Measurements from ENCODE around the gene GOLGA6D. TPM values are rescaled to one million over a fixed set of nuclear protein-coding genes. Genes with fewer than 3 reads are reported as not detected.
"Not testable (repeated sequence)": the region's sequence is repeated elsewhere in the genome, so short reads cannot be mapped to it uniquely, and the experiment has no call there.

GOLGA6D gene
- total and polyA plus RNA-seq, 2 donors (not counting 1 experiment from before 2014, with no cell fraction given) = not detected

GRCh38 chr15:75248991-75249390 lies 33.6 kb upstream of the GOLGA6D start:
- CTCF ChIA-PET = interaction anchor here (1.2 kb wide), 1 partner anchor 218 kb away, joined by 3 read pairs; no protein-coding TSS in a partner anchor
- POLR2A ChIA-PET; intact Hi-C loops (cut with micrococcal nuclease): not testable (repeated sequence)

GRCh38 chr15:75249726-75250125 lies 32.9 kb upstream of the GOLGA6D start:
- POLR2A ChIA-PET = no interaction called here
- H3K27ac ChIP-seq (ENCODE audit: low read length in 2 of 2) = no peak overlapping the region

More at GRCh38 chr15:75248991-75249390, 33.6 kb upstream of the GOLGA6D start:
- H3K4me2 ChIP-seq (replicated peaks; ENCODE audit: low read depth, low read length, poor library complexity, severe bottlenecking); H3K27me3 ChIP-seq (replicated peaks in 1 of 4; ENCODE audit: control extremely low read depth in 1 of 4, control insufficient read depth in 3 of 4, insufficient read depth in 4 of 4, low read length in 3 of 4); H3K27ac Mint-ChIP-seq; H3K4me3 ChIP-seq (ENCODE audit: control extremely low read depth in 1 of 5, extremely low read depth in 1 of 5, insufficient read depth in 1 of 5, low read depth in 2 of 5, low read length in 4 of 5); H3K36me3 ChIP-seq (replicated peaks in 1 of 2; ENCODE audit: control extremely low read depth in 1 of 2, control insufficient read depth in 1 of 2, extremely low read depth in 1 of 2, insufficient read depth in 2 of 2, low read length in 1 of 2); H3K9ac ChIP-seq (ENCODE audit: low read length); DNase-seq; H2AFZ ChIP-seq (ENCODE audit: insufficient read depth, low read depth, low read length, poor library complexity, severe bottlenecking); H3K79me2 ChIP-seq (ENCODE audit: control insufficient read depth, insufficient read depth, low read length); H3K27ac ChIP-seq (ENCODE audit: low read length in 2 of 2); H3K4me3 Mint-ChIP-seq; ATAC-seq (ENCODE audit: low read depth); H3K4me1 Mint-ChIP-seq; H3K9me3 Mint-ChIP-seq (ENCODE audit: insufficient read depth); H3K4me1 ChIP-seq (ENCODE audit: control insufficient read depth in 2 of 2, insufficient read depth in 2 of 2, low read length in 2 of 2); H3K9me3 ChIP-seq (ENCODE audit: control extremely low read depth in 1 of 3, control insufficient read depth in 2 of 3, insufficient read depth in 1 of 3, low read length in 2 of 3); H4K20me1 ChIP-seq (ENCODE audit: control insufficient read depth, insufficient read depth, low read length, poor library complexity, severe bottlenecking): not testable (repeated sequence)
- H3K27me3 Mint-ChIP-seq = peaks cover 19% of the 10 kb centered on the region
- WGBS (ENCODE audit: insufficient coverage) = 90% methylated on average over 5 of the region's 6 CpGs

GRCh38 chr15:75251343-75251742 lies 31.3 kb upstream of the GOLGA6D start:
- H3K9me3 ChIP-seq (ENCODE audit: control extremely low read depth in 1 of 3, control insufficient read depth in 2 of 3, insufficient read depth in 1 of 3, low read length in 2 of 3); H3K27ac ChIP-seq (ENCODE audit: low read length in 2 of 2); H3K4me1 Mint-ChIP-seq; H3K9ac ChIP-seq (ENCODE audit: low read length); H3K36me3 ChIP-seq (replicated peaks in 1 of 2; ENCODE audit: control extremely low read depth in 1 of 2, control insufficient read depth in 1 of 2, extremely low read depth in 1 of 2, insufficient read depth in 2 of 2, low read length in 1 of 2); DNase-seq; ATAC-seq (ENCODE audit: low read depth); H3K4me3 ChIP-seq (ENCODE audit: control extremely low read depth in 1 of 5, extremely low read depth in 1 of 5, insufficient read depth in 1 of 5, low read depth in 2 of 5, low read length in 4 of 5); intact Hi-C loops (cut with micrococcal nuclease); H4K20me1 ChIP-seq (ENCODE audit: control insufficient read depth, insufficient read depth, low read length, poor library complexity, severe bottlenecking); H2AFZ ChIP-seq (ENCODE audit: insufficient read depth, low read depth, low read length, poor library complexity, severe bottlenecking); H3K4me1 ChIP-seq (ENCODE audit: control insufficient read depth in 2 of 2, insufficient read depth in 2 of 2, low read length in 2 of 2); H3K4me2 ChIP-seq (replicated peaks; ENCODE audit: low read depth, low read length, poor library complexity, severe bottlenecking); CTCF ChIA-PET; H3K9me3 Mint-ChIP-seq (ENCODE audit: insufficient read depth); H3K27ac Mint-ChIP-seq; H3K4me3 Mint-ChIP-seq; POLR2A ChIA-PET; H3K27me3 ChIP-seq (replicated peaks in 1 of 4; ENCODE audit: control extremely low read depth in 1 of 4, control insufficient read depth in 3 of 4, insufficient read depth in 4 of 4, low read length in 3 of 4); H3K79me2 ChIP-seq (ENCODE audit: control insufficient read depth, insufficient read depth, low read length): not testable (repeated sequence)
- H3K27me3 Mint-ChIP-seq = peaks cover 19% of the 10 kb centered on the region
- no CpG with 5 or more reads among the region's 4 CpGs for WGBS (ENCODE audit: insufficient coverage)

More at GRCh38 chr15:75249726-75250125, 32.9 kb upstream of the GOLGA6D start:
- H3K4me3 Mint-ChIP-seq = no peak overlapping the region
- H3K27me3 ChIP-seq (replicated peaks in 1 of 4; ENCODE audit: control extremely low read depth in 1 of 4, control insufficient read depth in 3 of 4, insufficient read depth in 4 of 4, low read length in 3 of 4) = no peaks in the 10 kb centered on the region
- H3K27me3 Mint-ChIP-seq = peaks cover 19% of the 10 kb centered on the region
- H3K27ac Mint-ChIP-seq = no peak overlapping the region
- H3K4me1 Mint-ChIP-seq = no peaks in the 10 kb centered on the region
- no peaks in the 10 kb centered on the region for H4K20me1 ChIP-seq (ENCODE audit: control insufficient read depth, insufficient read depth, low read length, poor library complexity, severe bottlenecking)
- TF ChIP-seq EZH2 (IDR thresholded peaks at IDR 0.05; ENCODE audit: borderline replicate concordance, insufficient read depth, low read depth, low read length, poor library complexity, severe bottlenecking) (no peak), CTCF (IDR thresholded peaks at IDR 0.05) (no peak)
- H3K4me2 ChIP-seq (replicated peaks; ENCODE audit: low read depth, low read length, poor library complexity, severe bottlenecking) = no peak overlapping the region
- no peaks in the 10 kb centered on the region for H3K4me1 ChIP-seq (ENCODE audit: control insufficient read depth in 2 of 2, insufficient read depth in 2 of 2, low read length in 2 of 2)
- H2AFZ ChIP-seq (ENCODE audit: insufficient read depth, low read depth, low read length, poor library complexity, severe bottlenecking) = no peak overlapping the region
- no CpG with 5 or more reads among the region's 4 CpGs for WGBS (ENCODE audit: insufficient coverage)
- intact Hi-C loops (cut with micrococcal nuclease) = no loop called here
- no peaks in the 10 kb centered on the region for H3K9me3 ChIP-seq (ENCODE audit: control extremely low read depth in 1 of 3, control insufficient read depth in 2 of 3, insufficient read depth in 1 of 3, low read length in 2 of 3)
- CTCF ChIA-PET = interaction anchor here (1.2 kb wide), 1 partner anchor 219 kb away, joined by 3 read pairs; no protein-coding TSS in a partner anchor
- no peak overlapping the region for H3K9ac ChIP-seq (ENCODE audit: low read length)
- H3K4me3 ChIP-seq (ENCODE audit: control extremely low read depth in 1 of 5, extremely low read depth in 1 of 5, insufficient read depth in 1 of 5, low read depth in 2 of 5, low read length in 4 of 5) = no peak overlapping the region
- no peaks in the 10 kb centered on the region for H3K9me3 Mint-ChIP-seq (ENCODE audit: insufficient read depth)
- DNase-seq (no peak), ATAC-seq (ENCODE audit: low read depth) (no peak)
- H3K36me3 ChIP-seq (replicated peaks in 1 of 2; ENCODE audit: control extremely low read depth in 1 of 2, control insufficient read depth in 1 of 2, extremely low read depth in 1 of 2, insufficient read depth in 2 of 2, low read length in 1 of 2) = no peaks in the 10 kb centered on the region
- no peaks in the 10 kb centered on the region for H3K79me2 ChIP-seq (ENCODE audit: control insufficient read depth, insufficient read depth, low read length)
